Prostate gland (tissue), 2 donors: Measurements from ENCODE around the gene OR52K1.

Experiments used
- POLR2A ChIP-seq: fragments of 450-650 bp; IDR thresholded peaks from one replicate; pipeline ENCODE4 v1.6.1; 2016; ENCODE audit warnings: antibody characterized with exemption, mild to moderate bottlenecking
- TF ChIP-seq, protein P1 (sequence below), 4 experiments: fragments of 200-600 bp in 2 of 4; fragments of 450-650 bp in 2 of 4; sonication (generic) in 2 of 4; IDR thresholded peaks; 1 replicate in 3 of 4; 2 replicates in 1 of 4; pipeline ENCODE4 v1.5.1; 2016 to 2019; ENCODE audit warnings: antibody characterized with exemption in 4 of 4, mild to moderate bottlenecking in 2 of 4, moderate library complexity in 2 of 4

DNA sequence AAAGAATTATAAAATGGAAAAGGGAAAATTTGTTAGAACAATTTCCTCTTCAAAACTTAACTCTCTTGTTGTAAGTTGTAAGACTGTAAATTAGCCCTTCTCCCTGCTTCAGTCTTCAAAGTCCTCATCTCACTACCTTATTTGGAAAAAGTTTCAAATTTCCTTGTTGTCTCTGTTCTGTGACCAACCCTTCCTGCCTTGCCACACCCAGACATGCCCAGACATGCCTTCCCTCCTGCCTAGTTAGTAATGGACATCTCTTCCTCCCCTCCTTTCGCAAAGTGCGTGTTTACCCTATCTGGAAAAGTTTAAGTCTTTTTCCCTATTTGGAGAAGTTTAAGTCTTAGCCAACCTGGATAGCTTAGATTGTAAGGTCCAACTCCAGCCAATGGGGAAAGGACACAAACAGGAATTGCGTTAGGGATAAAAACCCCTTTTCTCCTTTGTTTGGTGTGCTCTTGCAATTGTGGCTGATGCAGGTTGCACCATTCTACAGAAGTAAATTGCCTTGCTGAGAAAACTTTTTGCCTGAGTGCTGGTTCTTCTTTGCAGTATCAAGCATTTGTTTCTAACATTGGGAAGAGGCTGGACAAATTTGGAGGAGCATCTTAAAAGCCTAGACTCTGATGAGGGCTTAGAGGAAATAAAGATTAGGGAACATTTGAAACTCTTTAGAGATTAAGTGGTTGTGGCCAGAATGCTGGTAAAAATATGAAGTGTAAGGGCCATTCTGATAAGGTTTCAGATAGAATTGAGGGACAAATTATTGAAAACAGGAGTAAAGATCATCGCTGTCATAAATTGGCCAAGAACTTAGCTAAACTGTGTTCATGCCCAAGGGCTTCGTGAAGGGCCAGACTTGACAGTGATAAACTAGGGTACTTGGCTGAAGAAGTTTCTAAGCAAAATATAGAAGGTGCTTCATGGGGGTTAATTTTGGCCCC is 18.0 kb upstream of the OR52K1 start:
- TF ChIP-seq, protein P1, sequence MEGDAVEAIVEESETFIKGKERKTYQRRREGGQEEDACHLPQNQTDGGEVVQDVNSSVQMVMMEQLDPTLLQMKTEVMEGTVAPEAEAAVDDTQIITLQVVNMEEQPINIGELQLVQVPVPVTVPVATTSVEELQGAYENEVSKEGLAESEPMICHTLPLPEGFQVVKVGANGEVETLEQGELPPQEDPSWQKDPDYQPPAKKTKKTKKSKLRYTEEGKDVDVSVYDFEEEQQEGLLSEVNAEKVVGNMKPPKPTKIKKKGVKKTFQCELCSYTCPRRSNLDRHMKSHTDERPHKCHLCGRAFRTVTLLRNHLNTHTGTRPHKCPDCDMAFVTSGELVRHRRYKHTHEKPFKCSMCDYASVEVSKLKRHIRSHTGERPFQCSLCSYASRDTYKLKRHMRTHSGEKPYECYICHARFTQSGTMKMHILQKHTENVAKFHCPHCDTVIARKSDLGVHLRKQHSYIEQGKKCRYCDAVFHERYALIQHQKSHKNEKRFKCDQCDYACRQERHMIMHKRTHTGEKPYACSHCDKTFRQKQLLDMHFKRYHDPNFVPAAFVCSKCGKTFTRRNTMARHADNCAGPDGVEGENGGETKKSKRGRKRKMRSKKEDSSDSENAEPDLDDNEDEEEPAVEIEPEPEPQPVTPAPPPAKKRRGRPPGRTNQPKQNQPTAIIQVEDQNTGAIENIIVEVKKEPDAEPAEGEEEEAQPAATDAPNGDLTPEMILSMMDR (IDR thresholded peaks at IDR 0.05) = no peak
- TF ChIP-seq POLR2A = no peak
